Measurements from ENCODE around the gene PRKCE. TPM values are rescaled to one million over a fixed set of nuclear protein-coding genes. Genes with fewer than 3 reads are reported as not detected.
"Not testable (repeated sequence)": the region's sequence is repeated elsewhere in the genome, so short reads cannot be mapped to it uniquely, and the experiment has no call there.

PRKCE gene
- polyA plus RNA-seq, 1 of the 3 experiments (the other 2 are of a cell fraction) = 16.3 TPM

- Histone ChIP-seq H3K4me1 (ENCODE audit: control insufficient read depth in 1 of 2, insufficient read depth in 2 of 2, low read depth in 1 of 2, low read length in 1 of 2) (no peaks in the 10 kb centered on the region; a peak in 1 of 4 replicates), H4K20me1 (ENCODE audit: insufficient read depth) (no peaks in the 10 kb centered on the region), H2AFZ (ENCODE audit: low read depth) (no peak overlapping the region), H3K4me3 (ENCODE audit: low read depth in 2 of 2, low read length in 1 of 2) (no peak overlapping the region), H3K27ac (ENCODE audit: low read depth in 2 of 2, low read length in 1 of 2) (no peak overlapping the region), H3K79me2 (ENCODE audit: insufficient read depth) (no peaks in the 10 kb centered on the region), H3K9me2 (no peaks in the 10 kb centered on the region), H3K4me2 (no peak overlapping the region), H3K9ac (no peak overlapping the region), H3F3A (replicated peaks; ENCODE audit: insufficient read depth) (no peaks in the 10 kb centered on the region), H3K9me3 (no peaks in the 10 kb centered on the region; the same call in 1 of the 2 replicates), H3K36me3 (replicated peaks in 1 of 2; ENCODE audit: control insufficient read depth in 1 of 2, insufficient read depth in 2 of 2, low read length in 1 of 2) (no peaks in the 10 kb centered on the region), H3K27me3 (ENCODE audit: insufficient read depth) (no peaks in the 10 kb centered on the region)
- ChIA-PET POLR2A (no interaction called here), CTCF (interaction anchor here (0.5 to 1.3 kb wide), 3 partner anchors 16 to 260 kb away, joined by 3 to 4 read pairs (median 3); no protein-coding TSS in a partner anchor)
- no peak for TF ChIP-seq POLR2AphosphoS5 (IDR thresholded peaks at IDR 0.05; ENCODE audit: low read depth, low read length)
- DNase-seq = no peak
- 66% methylated on average over 5 of the region's 5 CpGs for WGBS (ENCODE audit: low lambda C conversion rate)
Observed at GRCh38 chr2:46202987-46203386, 551.5 kb downstream of the PRKCE start.

DNA sequence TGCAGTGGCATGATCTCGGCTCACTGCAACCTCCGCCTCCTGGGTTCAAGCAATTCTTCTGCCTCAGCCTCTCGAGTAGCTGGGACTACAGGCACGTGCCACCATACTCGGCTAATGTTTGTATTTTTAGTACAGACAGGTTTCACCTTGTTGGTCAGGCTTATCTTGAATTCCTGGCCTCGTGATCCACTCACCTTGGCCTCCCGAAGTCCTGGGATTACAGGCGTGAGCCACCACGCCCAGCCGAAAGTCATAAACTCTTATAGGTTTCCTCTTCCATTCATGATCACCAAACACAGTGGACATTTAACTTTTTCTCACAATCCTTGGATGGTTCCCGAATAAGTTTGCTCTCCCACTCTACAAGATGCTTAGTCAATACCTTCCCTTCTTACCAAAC is 552.2 kb downstream of the PRKCE start:
- DNase-seq; H3K9me2 ChIP-seq; H3K9ac ChIP-seq; H3F3A ChIP-seq (replicated peaks; ENCODE audit: insufficient read depth); H3K9me3 ChIP-seq; H3K4me2 ChIP-seq; H2AFZ ChIP-seq (ENCODE audit: low read depth); H3K4me1 ChIP-seq (ENCODE audit: control insufficient read depth in 1 of 2, insufficient read depth in 2 of 2, low read depth in 1 of 2, low read length in 1 of 2); H3K79me2 ChIP-seq (ENCODE audit: insufficient read depth); H3K4me3 ChIP-seq (ENCODE audit: low read depth in 2 of 2, low read length in 1 of 2); H4K20me1 ChIP-seq (ENCODE audit: insufficient read depth); POLR2A ChIA-PET; H3K27ac ChIP-seq (ENCODE audit: low read depth in 2 of 2, low read length in 1 of 2); H3K27me3 ChIP-seq (ENCODE audit: insufficient read depth); H3K36me3 ChIP-seq (replicated peaks in 1 of 2; ENCODE audit: control insufficient read depth in 1 of 2, insufficient read depth in 2 of 2, low read length in 1 of 2): not testable (repeated sequence)
- CTCF ChIA-PET = interaction anchor here (1.0 kb wide), 1 partner anchor 141 kb away, joined by 4 read pairs; no protein-coding TSS in a partner anchor
- WGBS (ENCODE audit: low lambda C conversion rate) = 77% methylated on average over 11 of the region's 11 CpGs

DNA sequence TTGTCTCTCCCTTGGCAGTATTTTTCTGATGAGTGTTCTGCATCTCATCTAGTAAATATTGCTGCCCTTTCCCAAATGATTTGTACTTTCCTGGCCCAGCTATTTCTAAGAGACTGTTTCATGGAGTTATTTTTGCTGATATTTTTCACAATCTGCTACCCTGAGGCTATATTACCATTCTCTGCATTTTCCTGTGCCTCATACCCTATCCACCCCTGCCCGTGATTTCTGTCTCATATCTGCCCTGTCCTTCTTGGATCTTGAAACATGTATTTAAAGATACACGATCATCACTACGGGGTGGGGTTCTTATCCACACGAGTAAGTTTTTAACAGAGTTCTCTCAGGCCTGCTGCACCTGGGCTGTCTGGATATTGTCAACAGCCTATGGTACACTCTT is 556.1 kb downstream of the PRKCE start:
- H2AFZ ChIP-seq (ENCODE audit: low read depth) = no peak overlapping the region
- no peak overlapping the region for H3K4me3 ChIP-seq (ENCODE audit: low read depth in 2 of 2, low read length in 1 of 2)
- no peaks in the 10 kb centered on the region for H3K9me2 ChIP-seq
- no peak overlapping the region for H3K9ac ChIP-seq
- ChIA-PET CTCF (interaction anchor here (0.6 to 1.5 kb wide), 2 partner anchors 24 to 36 kb away, joined by 3 to 5 read pairs; no protein-coding TSS in a partner anchor), POLR2A (no interaction called here)
- H3K79me2 ChIP-seq (ENCODE audit: insufficient read depth) = no peaks in the 10 kb centered on the region
- H3K36me3 ChIP-seq (replicated peaks in 1 of 2; ENCODE audit: control insufficient read depth in 1 of 2, insufficient read depth in 2 of 2, low read length in 1 of 2) = no peaks in the 10 kb centered on the region
- no peaks in the 10 kb centered on the region for H4K20me1 ChIP-seq (ENCODE audit: insufficient read depth)
- H3K4me2 ChIP-seq = no peak overlapping the region
- no peak for DNase-seq
- WGBS (ENCODE audit: low lambda C conversion rate) = 78% methylated on average over 4 of the region's 4 CpGs
- H3K9me3 ChIP-seq = peaks cover 9% of the 10 kb centered on the region
- H3K27me3 ChIP-seq (ENCODE audit: insufficient read depth) = no peaks in the 10 kb centered on the region
- no peak overlapping the region for H3K27ac ChIP-seq (ENCODE audit: low read depth in 2 of 2, low read length in 1 of 2)
- TF ChIP-seq SIN3A (IDR thresholded peaks at IDR 0.05; ENCODE audit: borderline replicate concordance, low read depth, low read length) (no peak), NRF1 (IDR thresholded peaks at IDR 0.05; ENCODE audit: low read depth, low read length) (no peak), CTCF (IDR thresholded peaks at IDR 0.05) (no peak), FOXM1 (IDR thresholded peaks at IDR 0.05; ENCODE audit: low read depth) (no peak)
- TF ChIP-seq, protein P1, sequence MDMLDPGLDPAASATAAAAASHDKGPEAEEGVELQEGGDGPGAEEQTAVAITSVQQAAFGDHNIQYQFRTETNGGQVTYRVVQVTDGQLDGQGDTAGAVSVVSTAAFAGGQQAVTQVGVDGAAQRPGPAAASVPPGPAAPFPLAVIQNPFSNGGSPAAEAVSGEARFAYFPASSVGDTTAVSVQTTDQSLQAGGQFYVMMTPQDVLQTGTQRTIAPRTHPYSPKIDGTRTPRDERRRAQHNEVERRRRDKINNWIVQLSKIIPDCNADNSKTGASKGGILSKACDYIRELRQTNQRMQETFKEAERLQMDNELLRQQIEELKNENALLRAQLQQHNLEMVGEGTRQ (IDR thresholded peaks at IDR 0.05; ENCODE audit: borderline replicate concordance, low read depth, low read length) = no peak
- no peaks in the 10 kb centered on the region for H3F3A ChIP-seq (replicated peaks; ENCODE audit: insufficient read depth)
- H3K4me1 ChIP-seq (ENCODE audit: control insufficient read depth in 1 of 2, insufficient read depth in 2 of 2, low read depth in 1 of 2, low read length in 1 of 2) = no peaks in the 10 kb centered on the region

Measured in SK-N-SH (cell line).